22Rv1 (cell line): ENCODE measurements around the gene BNIP2.

Experiments used
- ZFX ChIP-seq: fragments of 450-650 bp; IDR thresholded peaks from 2 replicates; pipeline ENCODE4 v1.6.1; 2017; ENCODE audit warnings: antibody characterized with exemption, borderline replicate concordance
- TF ChIP-seq, protein P1 (sequence below): fragments of 450-650 bp; IDR thresholded peaks from 2 replicates; pipeline ENCODE4 v1.5.1; 2017; ENCODE audit warnings: mild to moderate bottlenecking

DNA sequence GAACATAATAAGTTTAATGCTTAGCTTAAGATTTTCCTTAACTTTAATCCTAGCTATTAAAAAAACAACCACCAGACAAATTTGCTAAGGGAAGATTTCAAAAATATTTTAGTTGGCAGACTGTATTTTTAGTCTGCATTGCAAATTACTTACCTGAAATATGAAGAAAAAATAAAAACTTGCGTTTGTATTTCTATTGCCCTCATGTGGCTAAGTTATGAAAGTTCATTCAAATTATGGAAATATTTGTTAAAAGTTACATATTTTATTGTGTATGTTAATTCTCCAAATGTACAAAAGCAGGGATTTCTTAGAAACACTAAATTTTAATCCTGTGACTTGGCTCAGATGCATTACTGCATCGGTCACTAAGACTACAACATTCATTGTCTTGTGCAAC lies 46.8 kb downstream of the BNIP2 start:
- TF ChIP-seq, protein P1, sequence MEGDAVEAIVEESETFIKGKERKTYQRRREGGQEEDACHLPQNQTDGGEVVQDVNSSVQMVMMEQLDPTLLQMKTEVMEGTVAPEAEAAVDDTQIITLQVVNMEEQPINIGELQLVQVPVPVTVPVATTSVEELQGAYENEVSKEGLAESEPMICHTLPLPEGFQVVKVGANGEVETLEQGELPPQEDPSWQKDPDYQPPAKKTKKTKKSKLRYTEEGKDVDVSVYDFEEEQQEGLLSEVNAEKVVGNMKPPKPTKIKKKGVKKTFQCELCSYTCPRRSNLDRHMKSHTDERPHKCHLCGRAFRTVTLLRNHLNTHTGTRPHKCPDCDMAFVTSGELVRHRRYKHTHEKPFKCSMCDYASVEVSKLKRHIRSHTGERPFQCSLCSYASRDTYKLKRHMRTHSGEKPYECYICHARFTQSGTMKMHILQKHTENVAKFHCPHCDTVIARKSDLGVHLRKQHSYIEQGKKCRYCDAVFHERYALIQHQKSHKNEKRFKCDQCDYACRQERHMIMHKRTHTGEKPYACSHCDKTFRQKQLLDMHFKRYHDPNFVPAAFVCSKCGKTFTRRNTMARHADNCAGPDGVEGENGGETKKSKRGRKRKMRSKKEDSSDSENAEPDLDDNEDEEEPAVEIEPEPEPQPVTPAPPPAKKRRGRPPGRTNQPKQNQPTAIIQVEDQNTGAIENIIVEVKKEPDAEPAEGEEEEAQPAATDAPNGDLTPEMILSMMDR, result no peak
- TF ChIP-seq ZFX, result no peak
